Measurements from ENCODE around the gene XPO6.
"Not testable (repeated sequence)": the region's sequence is repeated elsewhere in the genome, so short reads cannot be mapped to it uniquely, and the experiment has no call there.

XPO6 gene, protein sequence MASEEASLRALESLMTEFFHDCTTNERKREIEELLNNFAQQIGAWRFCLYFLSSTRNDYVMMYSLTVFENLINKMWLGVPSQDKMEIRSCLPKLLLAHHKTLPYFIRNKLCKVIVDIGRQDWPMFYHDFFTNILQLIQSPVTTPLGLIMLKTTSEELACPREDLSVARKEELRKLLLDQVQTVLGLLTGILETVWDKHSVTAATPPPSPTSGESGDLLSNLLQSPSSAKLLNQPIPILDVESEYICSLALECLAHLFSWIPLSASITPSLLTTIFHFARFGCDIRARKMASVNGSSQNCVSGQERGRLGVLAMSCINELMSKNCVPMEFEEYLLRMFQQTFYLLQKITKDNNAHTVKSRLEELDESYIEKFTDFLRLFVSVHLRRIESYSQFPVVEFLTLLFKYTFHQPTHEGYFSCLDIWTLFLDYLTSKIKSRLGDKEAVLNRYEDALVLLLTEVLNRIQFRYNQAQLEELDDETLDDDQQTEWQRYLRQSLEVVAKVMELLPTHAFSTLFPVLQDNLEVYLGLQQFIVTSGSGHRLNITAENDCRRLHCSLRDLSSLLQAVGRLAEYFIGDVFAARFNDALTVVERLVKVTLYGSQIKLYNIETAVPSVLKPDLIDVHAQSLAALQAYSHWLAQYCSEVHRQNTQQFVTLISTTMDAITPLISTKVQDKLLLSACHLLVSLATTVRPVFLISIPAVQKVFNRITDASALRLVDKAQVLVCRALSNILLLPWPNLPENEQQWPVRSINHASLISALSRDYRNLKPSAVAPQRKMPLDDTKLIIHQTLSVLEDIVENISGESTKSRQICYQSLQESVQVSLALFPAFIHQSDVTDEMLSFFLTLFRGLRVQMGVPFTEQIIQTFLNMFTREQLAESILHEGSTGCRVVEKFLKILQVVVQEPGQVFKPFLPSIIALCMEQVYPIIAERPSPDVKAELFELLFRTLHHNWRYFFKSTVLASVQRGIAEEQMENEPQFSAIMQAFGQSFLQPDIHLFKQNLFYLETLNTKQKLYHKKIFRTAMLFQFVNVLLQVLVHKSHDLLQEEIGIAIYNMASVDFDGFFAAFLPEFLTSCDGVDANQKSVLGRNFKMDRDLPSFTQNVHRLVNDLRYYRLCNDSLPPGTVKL

DNA sequence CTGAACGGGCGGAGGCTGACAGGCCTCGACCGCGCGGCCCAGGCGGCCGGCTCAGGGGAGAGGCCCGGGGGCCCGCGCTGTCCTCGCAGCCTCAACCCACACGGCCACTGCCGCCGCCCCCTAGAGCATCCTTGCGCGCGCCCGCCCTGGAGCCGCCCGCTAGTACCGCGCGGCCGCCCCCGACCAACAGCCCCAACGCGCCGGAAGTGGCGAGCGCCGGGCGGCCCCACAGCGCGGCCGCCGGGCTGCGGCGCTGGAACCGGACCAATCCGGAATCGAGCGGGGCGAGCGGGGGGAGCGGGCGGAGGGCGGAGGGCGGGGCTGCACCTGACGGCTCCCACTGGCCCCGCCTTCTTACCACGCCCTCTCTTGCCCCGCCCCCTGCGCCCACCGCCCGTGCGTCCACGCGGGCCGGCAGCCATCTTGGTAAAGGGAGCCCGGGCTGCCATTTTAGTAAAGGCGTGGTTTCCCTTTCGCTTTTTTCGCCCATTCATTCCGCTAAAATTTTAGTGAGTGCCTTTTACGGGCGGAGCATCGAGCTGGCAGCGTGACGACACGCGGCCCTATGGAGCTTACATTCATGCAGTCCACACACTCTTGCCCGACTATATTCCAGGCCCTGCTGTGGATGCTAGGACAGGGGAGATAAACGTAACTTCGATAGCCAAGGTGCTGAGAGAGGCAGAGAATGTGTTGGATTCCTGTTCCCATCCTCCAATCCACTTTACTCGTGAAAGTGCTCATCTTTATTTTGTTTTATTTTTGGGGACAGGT lies at the start of gene XPO6:
TSS of gene XPO6 (minus strand) at position 208 of the 774 bp plus-strand sequence. CDS start 597 bp downstream, outside the sequence.
- peak; percentile 96 for DNase-seq (ENCODE audit: low read depth in 2 of 2)

GRCh38 chr16:28260193-28260592 lies 48.4 kb upstream of the XPO6 start:
- no peak for DNase-seq (ENCODE audit: low read depth in 2 of 2)

GRCh38 chr16:28259781-28260150 lies 48.0 kb upstream of the XPO6 start:
- DNase-seq (ENCODE audit: low read depth in 2 of 2), result no peak

DNA sequence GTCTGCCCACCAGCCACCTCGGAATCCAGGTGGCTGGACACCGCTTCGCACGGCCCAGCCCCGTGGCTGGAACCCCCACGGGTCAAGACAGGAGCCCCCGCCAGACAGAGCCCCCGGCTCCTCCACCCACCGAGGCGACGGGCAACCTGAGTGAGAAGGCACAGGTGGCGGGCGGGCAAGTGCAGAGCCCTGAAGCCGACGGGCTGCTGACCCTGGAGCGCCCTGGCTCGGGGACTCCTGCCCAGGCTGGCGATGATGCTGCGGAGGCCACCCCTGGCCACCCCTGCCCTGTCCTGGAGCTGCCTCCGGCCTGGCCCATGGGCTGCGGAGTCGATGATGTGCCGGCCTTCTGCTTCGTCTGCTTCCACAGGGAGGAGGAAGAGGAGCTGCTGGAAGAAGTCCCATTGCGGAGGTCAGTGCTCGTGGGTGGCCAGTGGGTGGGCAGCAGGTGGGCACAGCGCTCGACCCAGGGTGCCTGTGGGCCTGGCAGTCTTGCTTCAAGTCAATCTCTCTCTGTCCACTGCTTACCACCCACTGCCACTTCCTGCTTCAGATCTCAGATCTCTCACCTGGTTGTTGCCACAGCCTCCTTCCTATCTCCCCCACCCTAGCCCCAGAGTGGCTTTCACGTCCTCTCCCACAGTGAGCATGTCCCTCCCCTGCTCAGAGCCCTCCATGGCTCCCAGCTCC lies 47.5 kb upstream of the XPO6 start:
- no peak for DNase-seq (ENCODE audit: low read depth in 2 of 2)

GRCh38 chr16:28258567-28258966 lies 46.8 kb upstream of the XPO6 start:
- no peak for DNase-seq (ENCODE audit: low read depth in 2 of 2)

GRCh38 chr16:28257256-28257655 lies 45.5 kb upstream of the XPO6 start:
- DNase-seq (ENCODE audit: low read depth in 2 of 2), result no peak

DNA sequence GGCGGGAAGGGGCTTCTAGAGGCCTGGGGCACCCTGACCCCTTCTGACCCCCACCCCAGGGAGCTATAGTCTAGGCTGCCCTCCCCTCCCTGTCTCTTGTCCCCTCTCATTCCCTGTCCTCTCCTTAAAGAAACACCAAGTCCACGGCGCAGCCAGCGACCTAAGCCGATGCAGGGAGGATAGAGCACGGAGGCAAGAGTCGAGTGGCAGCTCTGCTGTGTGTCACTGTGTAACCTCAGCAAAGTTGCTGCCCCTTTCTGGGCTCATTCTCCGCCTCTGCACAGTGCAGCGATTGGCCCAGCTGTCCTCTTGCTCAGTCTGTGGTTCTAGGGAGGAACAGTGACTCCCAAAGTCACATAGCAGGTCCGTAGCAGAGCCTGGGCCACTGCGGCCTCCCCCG lies 44.1 kb upstream of the XPO6 start:
- no peak for DNase-seq (ENCODE audit: low read depth in 2 of 2)

DNA sequence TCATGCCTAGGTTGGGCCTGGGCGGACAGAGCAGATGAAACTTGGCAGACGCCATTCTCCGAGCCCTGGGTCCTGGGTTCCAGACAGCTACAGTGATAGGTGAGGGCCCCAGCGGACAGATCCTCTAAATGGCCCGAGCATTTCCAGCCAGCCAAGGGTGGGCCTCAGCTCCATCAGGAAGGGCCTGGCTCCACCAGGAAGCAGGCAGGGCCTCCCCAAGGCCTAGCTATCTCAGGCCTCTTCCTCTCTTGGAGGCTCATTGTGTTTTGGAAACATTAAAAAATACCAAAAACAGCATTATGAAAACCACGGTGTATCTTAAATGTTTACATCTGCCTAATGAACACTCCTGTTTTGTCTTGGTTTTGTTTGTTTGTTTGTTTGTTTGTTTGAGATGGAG lies 42.4 kb upstream of the XPO6 start:
- DNase-seq (ENCODE audit: low read depth in 2 of 2), result no peak

DNA sequence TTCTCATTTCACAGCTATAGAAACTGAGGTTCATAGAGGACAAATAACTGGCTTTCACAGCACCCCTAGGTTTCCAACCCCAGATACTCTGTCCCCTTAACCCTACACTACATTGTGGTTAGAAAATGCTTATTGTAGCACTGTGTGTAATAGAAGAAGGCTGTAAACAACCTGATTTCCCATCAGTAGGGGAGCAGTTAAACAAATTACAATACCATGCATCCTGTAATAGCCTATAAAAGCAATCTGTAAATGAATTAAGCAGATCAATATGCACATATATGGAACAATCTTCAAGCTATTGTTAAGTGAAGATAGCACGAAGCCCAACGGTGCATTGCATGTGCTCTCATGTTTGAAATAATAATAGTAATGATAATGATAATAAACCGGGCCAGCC lies 39.2 kb upstream of the XPO6 start:
- DNase-seq (ENCODE audit: low read depth in 2 of 2), result no peak

GRCh38 chr16:28249483-28249882 lies 37.7 kb upstream of the XPO6 start:
- not testable (repeated sequence) for DNase-seq (ENCODE audit: low read depth in 2 of 2)

DNA sequence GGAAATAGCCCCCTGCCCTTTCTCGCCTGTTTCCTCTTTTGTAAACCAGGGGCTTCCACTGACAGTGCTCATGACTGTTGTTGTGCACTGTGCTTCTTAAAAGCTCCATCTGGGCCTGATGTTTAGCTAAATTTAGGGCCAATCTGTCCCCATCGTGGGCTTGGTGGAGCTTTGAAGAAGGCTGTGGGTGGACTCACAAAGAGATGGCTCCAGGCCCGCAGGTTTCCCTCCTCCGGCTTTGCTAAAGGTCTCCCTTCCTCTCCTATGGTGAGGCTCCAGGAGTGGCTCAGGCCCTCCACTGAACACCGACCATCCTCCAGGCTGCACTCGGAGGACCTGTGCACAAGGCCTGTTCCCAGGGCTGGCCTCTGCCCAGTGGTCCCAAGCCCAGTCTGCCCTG lies 30.2 kb upstream of the XPO6 start:
- DNase-seq (ENCODE audit: low read depth in 2 of 2), result no peak

- no peak for DNase-seq (ENCODE audit: low read depth in 2 of 2)
Observed at GRCh38 chr16:28237754-28238357, 26.1 kb upstream of the XPO6 start.

DNA sequence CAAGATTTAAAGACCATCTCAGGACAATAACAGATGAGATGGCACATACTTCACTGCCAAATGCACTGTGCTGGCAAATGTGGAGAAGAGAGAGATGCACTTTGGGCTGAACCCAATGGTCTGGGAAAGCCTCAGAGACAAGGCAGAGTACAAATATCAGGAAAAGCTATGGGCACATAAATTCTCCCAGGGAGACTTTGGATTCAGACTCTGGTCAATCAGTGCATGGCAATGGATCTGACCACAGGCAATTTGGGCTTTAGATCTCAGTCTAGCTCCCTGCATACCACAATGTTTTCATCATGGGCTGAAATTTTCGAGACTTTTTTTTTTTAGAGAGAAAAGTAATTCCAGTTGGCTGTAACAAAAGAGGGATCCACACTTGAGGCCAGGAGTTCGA lies 20.0 kb upstream of the XPO6 start:
- DNase-seq (ENCODE audit: low read depth in 2 of 2), result no peak

DNA sequence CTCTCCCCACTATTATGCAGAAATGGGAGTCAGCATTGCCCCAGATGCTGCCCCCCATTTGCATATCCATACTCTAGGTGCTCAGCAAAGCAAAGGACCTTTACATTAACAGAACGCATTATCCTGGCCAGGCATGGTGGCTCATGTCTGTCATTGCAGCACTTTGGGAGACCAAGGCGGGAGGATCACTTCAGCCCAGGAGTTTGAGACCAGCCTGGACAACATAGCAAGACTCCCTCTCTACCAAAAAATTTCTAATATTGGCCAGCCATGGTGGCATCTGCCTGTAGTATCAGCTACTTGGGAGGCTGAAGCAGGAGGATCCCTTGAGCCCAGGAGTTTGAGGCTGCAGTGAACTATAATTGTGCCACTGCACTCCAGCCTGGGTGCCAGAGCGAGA lies 12.1 kb upstream of the XPO6 start:
- DNase-seq (ENCODE audit: low read depth in 2 of 2), result not testable (repeated sequence)

- DNase-seq (ENCODE audit: low read depth in 2 of 2), result not testable (repeated sequence)
Observed at GRCh38 chr16:28219777-28220176, 8.0 kb upstream of the XPO6 start.

GRCh38 chr16:28219282-28219681 lies 7.5 kb upstream of the XPO6 start:
- DNase-seq (ENCODE audit: low read depth in 2 of 2), result no peak

DNA sequence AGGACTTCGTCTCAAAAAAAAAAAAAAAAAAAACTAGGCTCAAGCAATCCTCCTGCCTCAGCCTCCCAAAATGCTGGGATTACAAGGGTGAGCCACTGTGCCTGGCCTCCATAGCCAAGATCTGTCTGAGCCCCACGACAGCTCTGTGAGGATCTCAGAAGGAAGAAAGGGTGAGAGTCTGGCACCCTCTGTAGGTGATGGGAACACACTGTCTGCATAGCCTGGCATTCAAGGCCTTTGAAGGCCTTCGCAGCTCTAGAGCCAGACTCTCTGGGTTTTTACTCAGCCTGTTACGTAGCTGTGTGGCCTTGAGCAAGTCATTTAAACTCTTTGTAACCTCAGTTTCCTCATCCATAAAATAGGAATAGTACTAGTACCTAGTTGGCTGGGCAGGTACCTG lies 6.3 kb upstream of the XPO6 start:
- DNase-seq (ENCODE audit: low read depth in 2 of 2), result peak; percentile 34 to 35

- DNase-seq (ENCODE audit: low read depth in 2 of 2), result no peak
Observed at GRCh38 chr16:28217326-28217725, 5.6 kb upstream of the XPO6 start.

GRCh38 chr16:28213396-28213795 lies 1.6 kb upstream of the XPO6 start:
- DNase-seq (ENCODE audit: low read depth in 2 of 2), result no peak

DNA sequence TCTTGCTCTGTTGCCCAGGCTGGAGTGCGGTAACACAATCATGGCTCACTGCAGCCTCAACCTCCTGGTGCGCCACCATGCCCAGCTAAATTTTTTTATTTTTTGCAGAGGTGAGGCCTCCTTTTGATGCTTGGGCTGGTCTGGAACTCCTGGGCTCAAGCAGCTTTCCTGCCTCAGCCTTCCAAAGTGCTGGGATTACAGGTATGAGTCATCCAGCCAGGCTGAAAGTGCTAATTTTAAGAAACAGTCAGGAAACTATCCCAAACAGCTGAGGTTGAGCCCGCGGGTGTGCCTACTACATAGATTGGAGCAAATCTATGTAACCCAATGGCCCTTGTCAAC lies 738 bp upstream of the XPO6 start:
- DNase-seq (ENCODE audit: low read depth in 2 of 2), result no peak
